ENCODE data around the gene FLYWCH2.

The FLYWCH2 gene

DNA sequence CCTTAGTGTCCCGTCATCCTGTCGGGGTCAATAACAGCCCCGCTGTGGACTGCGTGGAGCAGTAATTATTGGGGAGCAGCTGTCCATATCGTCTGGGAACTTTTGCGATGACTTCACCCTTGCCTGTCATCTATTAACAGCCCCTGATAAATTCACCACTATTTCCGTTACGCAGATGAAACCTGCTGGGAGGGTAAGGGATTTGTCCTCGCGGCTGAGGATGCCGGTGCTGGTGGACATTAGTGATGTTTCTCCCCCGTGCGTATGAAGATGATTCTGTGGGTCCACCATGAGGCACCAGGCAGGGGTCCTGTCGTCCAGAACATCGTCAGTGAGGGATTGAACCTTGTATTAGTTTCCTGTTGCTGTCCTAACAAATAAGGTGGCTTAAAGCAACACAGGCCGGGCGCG is 1.0 kb downstream of the FLYWCH2 start:
- DNase-seq: no peak

DNA sequence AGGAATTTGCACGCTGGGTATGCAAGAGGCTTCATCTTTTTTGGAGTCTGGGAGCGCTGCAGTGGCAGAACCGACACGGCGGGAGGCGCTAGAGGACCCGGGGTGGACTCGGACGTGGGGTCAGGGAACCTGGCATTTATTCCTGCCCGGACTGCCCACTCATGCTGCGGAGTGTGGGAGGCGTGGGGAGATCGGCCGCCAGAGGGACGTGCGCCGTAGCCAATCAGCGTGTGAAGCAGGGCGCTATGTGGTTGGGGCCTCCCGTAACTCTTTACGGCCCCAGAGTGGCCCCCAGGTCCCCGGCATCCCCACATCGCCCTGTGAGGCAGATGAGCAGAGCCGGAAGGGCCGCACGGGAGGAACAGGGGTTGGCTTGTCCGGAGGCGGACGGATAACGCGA is 11.2 kb downstream of the FLYWCH2 start:
- no peak for DNase-seq

DNA sequence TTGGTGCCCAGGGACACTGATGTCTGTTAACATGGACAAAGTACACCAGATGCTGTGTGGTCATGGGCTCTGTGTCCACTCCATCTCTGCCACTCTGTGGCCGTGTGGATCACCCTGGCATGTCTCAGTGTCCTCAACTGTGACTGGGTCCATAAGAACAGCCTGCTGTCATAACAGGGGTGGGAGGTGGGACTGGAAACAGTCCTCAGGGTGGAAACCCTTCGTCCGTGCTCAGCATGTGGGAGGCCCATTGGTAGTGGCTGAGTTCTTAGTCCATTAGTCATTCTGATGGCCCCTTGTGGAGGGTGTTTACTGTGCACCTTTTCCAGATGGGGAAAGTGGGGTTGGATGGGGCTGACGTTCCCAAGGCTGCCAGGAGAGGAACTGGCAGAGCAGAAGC is 12.8 kb downstream of the FLYWCH2 start:
- DNase-seq: no peak

DNA sequence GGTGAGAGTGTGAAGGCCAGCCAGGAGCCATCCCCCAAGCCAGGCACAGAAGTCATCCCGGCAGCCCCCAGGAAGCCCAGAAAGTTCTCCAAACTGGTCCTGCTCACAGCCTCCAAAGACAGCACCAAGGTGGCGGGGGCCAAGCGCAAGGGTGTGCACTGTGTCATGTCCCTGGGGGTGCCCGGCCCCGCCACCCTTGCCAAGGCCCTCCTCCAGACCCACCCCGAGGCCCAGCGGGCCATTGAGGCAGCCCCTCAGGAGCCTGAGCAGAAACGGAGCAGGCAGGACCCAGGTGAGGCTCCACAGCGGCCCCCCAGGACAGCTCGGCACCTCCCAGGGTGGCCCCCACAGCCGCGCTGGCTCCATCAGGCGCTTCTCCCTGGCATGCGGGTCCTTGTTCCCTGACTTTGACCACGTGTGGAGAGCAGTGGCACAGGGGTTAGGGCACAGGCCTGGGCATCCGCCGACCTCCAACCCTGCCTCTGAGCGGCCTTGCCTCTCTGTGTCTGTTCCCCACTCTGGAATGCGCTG is 13.5 kb downstream of the FLYWCH2 start:
- no peak for DNase-seq

DNA sequence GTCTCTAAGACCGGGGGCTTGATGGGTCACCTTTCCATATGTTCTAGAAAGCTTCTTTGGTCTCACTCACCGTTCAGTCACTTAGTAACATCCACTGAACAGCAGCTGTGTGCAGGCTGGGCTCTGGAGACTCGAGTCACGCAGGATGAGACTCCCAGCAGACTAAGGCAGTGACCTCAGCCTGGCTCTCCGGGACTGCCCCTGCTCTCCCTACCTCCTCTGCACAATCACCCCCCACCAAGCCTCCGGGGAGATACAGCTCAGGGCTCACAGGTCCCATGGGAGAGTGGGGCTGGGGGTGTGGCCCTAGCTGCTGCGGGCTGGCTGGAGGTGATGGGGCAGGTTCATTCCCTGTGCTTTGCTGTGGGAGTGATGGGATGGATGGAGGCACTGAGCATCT is 14.1 kb downstream of the FLYWCH2 start:
- DNase-seq: no peak

DNA sequence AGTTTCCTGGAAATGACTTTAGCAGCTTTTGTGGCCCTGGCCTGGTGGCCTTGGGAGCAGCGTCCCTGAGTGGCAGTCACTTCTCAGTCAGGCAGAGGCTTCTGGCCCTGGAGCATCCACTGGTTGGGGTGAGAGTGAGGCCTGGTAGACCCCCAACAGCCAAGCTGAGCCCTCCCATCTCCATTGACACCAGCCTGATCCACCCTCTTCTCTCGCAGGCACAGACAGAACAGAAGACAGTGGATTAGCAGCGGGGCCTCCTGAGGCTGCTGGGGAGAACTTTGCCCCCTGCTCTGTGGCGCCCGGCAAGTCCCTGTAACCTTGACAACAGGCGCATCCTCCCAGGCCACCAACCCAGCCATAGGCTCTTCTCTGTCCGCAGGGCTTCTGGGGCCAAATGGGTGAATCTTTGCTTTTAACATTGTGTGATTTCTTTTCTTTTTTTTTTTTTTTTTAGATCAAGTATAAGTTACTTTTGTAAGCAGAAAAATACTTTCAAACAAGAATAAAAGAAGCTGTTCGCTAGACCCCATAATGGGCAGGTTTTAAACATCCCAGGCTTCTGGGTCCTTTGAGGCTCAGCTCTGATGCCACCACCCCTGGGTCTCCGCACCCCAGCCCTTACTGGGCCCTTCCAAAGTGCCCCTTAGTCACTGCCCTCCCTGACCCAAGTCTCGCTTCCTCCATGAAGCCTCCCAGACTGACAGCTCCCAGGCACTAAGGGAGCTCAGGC is 16.0 kb downstream of the FLYWCH2 start:
- DNase-seq: no peak

DNA sequence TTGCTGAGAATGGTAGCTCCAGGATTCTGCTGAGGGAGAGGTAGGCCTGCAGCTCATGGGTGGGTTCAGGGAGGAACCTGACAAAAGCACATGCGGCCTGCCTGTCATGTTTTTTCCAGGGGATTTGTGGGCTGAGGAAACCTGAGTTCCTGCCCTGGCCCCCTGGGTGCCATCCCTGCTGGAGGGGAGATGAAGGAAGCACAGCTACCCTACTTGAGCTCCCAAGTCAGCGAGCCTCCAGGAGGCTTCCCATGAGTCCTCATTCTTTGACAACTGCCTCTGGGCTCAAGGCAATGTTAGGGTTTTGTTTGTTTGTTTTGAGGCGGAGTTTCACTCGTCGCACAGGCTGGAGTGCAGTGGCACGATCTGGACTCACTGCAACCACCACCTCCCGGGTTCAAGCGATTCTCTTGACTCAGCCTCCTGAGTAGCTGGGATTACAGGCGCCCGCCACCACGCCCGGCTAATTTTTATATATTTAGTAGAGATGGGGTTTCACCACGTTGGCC is 16.6 kb downstream of the FLYWCH2 start:
- no peak for DNase-seq

DNA sequence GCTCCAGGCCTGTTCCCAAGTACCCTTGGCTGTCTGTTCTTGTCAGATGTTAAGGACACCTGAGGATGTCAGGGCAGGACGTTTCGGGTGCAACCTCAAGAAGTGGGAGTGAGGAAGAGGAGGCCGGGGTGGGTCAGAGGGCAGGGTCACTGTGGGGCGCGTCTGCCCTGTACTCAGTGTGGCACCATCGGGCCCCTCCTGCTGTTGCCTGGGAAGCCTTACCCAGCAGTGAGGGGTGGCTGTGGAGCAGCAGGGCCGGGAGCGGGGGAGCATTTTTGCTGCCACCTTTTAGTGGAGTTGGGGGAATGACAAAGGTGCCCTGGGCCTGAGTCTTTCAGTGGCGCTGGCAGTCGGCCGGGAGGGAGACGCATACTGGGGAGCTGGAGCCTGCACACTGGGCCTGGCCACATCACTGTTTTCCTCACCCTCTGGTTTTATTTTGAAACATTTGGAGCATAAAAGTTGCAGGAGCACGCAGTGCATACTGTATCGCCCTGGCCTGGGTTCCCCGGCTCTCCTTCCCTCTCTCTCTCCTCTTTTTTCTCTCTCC is 17.6 kb downstream of the FLYWCH2 start:
- no peak for DNase-seq

DNA sequence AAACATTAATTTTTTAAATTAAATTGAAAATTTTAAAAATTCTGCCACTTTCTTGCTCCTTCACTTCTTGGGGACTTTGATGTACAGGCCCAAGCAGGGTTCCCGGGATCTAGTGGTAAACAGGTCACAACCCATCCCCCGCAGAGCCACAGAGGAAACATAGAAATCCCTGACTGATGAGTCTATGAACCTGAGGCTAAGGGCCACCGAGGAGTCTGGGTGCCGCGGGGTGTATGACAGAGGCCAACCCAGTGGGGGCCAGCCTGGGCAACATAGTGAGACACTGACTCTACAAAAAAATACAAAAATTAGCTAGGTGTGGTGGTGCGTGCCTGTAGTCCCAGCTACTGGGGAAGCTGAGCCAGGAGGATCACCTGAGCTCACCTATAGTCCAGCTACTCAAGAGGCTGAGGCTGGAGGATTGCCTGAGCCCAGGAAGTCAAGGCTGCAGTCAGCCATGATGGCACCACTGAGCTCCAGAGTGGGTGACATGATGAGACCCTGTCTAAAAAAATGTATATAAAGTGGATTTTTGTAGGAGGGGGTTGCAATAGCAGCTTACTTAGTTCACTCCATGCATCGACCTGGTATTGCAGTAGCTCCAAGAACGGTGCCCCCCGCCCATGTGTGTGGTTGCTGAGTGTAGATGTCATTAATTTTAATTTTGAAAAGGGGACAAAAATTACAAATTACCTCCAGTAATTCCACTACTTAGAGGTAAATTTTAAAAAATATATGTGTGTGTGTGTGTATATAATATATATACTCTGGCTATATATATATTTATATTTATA is 19.5 kb downstream of the FLYWCH2 start:
- no peak for DNase-seq

DNA sequence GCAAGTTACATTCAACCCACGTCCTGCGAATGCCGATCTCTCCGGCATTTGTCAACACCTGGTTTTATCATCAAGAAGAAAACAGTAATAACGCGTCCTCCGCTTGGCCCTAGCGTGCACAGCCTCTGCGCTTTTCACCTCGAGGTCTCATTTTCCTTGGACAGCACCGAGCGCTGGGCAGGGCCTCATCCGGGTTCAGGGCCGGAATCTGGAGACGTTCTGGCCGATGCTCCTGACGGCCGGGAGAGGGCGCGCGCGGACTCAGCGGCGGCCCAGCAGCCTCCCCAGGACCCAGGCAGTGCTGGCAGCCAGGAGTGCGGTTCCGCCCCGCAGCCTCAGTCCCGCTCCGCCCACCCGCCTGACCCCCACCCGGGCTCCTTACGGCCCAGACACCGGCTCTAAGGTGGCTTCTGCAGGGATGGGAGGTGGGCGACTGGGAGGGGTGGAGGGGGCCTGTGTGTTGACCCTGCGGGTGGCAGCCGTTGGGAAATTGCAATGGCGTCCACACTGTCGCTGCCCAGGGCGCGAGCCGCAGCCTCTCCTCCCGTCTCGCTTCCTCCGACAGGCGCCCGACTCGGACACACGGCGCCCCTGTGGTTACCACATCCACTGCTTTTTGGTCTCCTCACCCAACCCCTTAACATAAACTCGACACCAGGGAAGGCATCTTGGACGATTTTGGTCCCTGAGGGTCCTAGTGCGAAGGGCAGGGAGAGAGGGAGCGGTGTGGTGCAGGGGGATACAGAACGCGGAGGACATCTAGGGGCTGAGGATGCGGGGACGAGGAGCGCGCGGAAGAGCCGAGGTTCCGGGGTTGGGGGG is 21.3 kb downstream of the FLYWCH2 start:
- peak; percentile 74 for DNase-seq

DNA sequence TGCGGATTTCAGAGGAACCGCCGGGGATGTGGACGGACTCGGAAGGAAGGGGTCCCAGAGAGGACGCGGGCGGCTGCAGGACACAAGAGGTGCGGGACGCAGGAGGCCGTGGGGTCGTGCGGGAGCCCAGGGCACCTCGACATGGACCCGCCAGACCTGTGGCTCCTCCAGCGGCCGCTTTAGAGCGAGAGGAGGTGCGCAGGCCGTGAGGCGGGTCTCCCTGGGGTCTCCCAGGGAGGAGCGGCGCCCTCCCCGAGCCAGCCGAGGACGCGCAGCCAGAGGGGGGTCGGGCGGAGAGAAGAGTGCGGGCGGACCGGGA is 21.9 kb downstream of the FLYWCH2 start:
- DNase-seq: no peak

DNA sequence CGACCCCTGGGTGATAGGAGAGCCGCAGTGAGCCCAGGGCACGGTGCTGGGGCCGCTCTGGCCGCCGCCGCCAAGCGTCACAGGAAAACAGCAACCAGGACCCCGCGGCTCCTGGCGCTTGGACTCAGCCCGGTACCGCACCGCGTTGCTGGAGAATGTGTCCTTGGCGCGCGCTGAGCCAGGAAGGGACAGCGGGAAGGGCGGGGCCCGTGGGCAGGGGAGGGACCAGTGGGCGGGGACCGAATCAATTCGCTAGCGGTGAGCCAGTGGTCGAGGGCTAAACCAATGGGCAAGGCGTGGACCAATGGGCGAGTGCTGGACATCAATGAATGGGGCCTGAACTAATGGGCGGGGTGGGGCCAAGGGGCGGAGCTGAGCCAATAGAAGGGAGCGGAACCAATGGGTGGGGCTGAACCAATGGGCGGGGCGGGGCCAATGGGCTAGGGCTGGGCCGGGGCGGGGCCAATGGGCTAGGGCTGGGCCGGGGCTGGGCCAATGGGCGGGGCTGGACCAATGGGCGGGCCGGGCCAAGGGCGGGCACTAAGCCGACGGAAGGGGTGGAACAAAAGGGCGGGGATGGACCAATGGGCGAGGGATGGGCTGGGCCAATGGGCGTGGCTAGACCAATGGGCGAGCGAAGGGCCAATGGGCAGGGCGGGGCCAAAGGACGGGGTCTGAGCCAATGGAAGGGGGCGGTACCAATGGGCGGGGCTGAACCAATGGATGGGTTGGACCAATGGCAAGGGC is 22.4 kb downstream of the FLYWCH2 start:
- peak; percentile 99 for DNase-seq

DNA sequence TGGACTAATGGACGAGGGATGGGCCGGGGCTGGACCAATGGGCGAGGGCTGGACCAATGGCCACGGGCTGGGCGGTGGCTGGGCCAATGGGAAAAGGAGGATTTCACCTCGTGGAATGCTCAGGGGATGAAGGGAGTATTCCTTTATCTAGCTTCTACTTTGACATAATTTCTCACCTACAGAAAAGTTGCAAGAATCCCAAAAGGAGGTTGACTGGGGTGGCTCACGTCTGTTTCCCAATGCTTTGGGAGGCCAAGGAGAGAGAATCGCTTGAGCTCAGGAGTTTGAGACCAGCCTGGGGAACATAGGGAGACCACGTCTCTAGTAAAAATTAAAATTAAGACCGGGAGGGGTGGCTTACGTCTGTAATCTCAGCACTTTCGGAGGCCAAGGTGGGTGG is 23.0 kb downstream of the FLYWCH2 start:
- no peak for DNase-seq

DNA sequence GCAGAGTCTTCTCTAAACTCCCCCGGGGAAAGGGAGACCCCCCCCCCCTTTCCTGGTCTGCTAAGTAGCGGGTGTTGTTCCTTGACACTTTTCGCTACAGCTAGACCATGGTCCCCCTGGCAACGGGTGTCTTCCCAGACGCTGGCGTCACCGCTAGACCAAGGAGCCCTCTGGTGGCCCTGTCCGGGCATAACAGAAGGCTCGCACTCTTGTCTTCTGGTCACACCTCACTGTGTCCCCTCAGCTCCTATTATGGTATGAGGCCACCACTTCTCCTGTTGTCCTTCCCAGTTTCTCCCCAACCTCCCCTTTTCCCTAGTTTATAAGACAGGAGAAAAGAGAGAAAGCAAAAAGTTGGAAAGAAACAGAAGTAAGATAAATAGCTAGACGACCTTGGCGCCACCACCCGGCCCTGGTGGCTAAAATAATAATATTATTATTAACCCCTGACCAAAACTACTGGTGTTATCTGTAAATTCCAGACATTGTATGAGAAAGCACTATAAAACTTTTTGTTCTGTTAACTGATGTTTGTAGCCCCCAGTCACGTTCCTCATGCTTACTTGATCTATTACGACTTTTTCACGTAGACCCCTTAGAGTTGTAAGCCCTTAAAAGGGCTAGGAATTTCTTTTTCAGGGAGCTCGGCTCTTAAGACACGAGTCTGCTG is 24.2 kb downstream of the FLYWCH2 start:
- DNase-seq: peak; percentile 19

DNA sequence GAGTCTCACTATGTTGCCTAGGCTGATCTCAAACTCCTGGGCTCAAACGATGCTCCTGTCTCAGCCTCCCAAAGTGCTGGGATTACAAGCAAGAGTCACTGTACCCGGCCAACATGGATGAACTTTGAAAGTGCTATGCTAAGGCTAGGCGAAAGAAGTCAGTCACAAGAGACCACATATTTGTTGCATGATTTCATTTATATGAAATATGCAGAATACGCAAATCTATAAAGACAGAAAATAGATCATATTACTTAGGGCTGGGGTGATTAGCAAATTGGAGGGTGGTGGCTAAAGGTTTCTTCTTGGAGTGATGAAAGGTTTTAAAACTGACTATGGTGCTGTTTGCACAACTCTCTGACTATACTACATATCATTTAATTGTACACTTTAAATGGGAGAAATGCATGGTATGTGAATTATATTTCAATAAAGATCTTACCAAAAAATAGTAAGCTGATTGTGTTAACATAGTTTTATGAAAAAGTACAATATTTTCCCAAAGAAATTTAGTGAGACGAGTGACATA is 27.5 kb downstream of the FLYWCH2 start:
- no peak for DNase-seq

DNA sequence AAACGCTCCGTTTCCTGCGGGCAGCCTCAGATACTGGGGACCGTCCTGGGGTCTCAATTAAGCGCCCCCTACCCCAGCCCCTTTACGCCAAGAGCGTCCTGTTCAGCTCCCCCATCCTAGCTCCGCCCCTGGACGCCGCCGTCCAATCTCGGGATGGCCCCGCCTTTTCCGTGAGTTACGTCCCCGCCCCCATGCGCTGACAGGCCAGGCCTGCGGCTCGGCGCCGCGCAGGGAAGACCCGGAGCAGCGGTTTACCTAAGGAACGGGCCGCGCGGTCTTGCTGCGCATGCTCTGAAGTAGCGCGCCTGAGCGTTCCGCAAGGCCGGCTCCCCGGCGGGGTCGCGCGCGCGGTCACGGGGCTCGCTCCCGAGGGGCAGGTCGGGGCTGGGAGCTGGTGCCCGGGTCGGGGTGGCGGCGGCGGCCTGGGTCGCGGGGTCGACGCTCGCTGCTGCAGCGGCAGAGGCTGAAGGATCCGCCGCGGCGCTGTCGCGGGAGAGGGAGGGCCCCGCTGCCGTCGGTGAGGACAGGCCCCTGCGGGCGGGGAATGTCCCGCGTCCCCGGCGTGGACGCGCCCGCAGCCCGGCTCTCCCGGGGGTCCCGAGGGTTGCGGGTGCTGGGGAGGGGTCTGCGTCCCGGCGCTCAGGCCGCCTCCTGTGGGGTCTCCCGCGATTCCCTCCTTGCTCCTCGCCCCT is 28.8 kb downstream of the FLYWCH2 start, which contains the start of gene FLYWCH1:
FLYWCH1 (plus strand) TSS at position 294 of the 692 bp plus-strand sequence. CDS start 17,755 bp downstream, outside the sequence.
- DNase-seq: peak; percentile 98

DNA sequence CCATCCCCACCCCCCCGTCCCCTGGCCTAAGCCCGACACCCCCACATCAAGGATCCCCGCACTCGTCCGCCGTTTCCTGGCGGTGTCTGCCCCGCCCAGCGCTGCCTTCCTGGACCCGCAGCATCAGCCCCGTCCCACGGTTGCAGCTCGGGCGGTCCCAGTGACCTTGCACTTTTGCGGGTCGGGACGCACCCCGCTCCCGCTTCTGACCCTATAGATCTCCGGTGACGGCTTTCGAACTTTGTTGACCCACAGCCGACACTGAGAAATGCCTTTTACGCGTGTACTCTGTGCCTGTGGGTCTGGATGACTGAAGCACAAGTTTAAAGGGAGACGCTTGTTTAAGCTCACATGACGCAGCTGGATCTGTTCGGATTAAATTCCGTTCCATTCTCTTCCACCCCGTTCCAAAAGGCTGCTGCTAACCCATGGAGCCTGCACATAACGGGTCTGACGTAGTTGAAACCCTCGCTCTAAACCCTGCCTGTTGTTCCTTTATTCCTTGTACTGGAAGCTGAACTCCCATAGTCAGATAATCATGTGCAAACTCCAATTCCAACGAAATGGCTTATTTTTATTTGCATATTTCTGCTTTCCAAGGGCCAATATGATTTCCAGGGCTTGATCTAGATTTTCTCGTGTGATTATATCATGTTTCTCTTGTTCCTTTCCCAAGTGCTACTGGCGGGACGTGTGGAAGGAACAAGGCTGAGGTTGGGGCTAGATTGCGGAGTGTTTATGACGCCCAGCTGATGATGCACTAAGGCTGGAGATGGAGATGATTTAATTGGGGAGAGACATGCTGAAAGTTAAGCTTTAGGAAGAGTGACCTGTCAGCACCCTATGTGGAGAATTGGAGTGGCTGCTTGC is 29.6 kb downstream of the FLYWCH2 start:
- no peak for DNase-seq

DNA sequence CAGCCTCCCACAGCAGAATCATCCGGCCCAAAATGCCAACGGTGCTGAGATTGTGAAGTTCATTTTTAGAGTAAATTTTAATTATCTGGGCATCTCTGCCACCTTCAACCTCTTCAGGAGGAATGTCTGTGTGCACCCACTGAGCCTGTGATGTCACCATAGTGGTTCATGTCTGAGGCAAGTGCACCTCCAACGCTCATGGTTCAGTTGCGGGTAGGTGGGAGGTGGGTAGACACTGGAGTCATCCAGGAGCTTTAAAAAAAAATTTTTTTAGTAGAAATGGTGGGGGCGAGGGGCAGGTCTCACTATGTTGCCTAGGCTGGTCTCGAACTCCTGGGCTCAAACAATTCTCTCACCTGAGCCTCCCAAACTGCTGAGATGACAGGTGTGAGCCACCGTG is 30.6 kb downstream of the FLYWCH2 start:
- DNase-seq: no peak

DNA sequence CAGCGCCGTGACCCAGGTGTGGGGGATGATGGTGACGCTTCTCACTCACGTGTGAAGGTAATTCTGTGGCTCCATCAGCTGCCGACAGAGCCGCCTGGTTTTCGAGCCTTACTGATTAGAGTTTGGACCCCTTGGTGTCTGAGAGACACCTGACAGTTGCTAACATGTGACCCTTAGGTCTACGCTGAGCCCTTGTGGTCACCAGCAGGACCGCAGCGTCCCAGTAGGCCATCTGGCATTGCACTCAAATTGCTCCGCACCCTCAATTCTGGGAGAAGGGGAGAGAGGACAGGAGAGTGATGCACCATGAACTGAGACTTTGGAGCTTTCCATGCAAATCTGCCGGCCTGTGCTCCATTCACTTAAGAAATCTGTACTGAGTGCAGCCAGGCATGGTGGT is 31.2 kb downstream of the FLYWCH2 start:
- no peak for DNase-seq

Measured in GDM1 (cell line).